Stimulated activated CD8-positive, alpha-beta memory T cell treated with anti-CD3 and anti-CD28 coated beads, Interleukin-12 subunit alpha, Interleukin-12 subunit beta, amount 100 ng/mL, for 24 hours (primary cell): ENCODE measurements around the gene ING4.
"Not testable (repeated sequence)": the region's sequence is repeated elsewhere in the genome, so short reads cannot be mapped to it uniquely, and the experiment has no call there.

ENCODE experiments used
- DNase-seq: peaks from one replicate; pipeline ENCODE4 v3.0.0-alpha.2; 2020; ENCODE audit errors: extremely low read depth

Gene ING4

DNA sequence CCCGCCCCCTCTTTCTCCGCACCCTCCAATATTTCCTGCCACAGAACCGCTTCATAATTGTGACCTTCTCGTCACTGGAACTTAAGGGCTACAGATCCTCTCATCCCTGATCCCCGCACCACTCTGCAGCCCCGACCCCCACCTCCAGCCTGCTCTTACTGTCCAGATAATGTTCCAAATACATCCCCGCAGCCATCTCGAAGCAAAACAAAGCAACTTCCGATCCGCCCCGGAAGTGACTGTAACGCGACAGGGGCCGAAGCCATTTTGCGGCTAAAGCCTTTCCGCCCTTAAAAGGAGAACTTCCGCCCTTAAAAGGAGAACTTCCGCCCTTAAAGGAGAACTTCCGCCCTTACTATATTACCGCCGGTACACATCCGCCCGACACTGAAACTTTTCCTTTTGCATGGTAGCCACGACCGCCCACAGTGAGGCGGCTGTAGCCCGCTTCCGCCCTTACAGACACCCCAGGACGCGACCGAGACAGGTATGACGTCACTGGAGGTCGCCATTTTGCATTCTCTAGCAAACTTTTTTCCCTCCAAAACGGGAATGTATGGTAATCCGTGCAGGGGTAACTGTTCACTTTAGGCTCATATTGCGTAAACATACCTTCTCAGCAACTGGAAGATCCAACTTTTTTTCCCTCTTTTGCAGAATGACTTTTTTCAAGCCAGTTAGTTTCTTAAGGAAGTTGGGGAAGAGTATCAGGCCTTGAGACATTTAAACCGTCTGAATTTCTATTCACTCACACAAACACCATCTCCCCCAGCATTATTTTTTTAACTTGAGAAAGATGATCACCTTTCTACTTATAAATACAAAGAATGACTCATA lies at the start of gene ING4:
TSS of gene ING4 (minus strand) at position 214 of the 837 bp plus-strand sequence. CDS start at position 196, 18 bp downstream.
- DNase-seq, result peak; percentile 83

DNA sequence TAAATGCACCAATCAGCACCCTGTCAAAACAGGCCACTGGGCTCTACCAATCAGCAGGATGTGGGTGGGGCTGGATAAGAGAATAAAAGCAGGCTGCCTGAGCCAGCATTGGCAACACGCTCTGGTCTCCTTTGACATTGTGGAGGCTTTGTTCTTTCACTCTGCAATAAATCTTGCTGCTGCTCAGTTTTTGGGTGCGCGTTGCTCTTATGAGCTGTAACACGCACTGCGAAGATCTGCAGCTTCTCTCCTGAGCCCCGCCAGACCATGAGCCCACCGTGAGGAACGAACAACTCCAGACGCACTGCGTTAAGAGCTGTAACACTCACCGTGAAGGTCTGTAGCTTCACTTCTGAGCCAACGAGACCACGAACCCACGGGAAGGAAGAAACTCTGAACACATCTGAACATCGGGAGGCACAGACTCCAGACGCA lies 46.1 kb upstream of the ING4 start:
- no peak for DNase-seq

- DNase-seq, result not testable (repeated sequence)
Observed at GRCh38 chr12:6708351-6708750, 45.4 kb upstream of the ING4 start.

GRCh38 chr12:6703631-6704030 lies 40.7 kb upstream of the ING4 start:
- no peak for DNase-seq

DNA sequence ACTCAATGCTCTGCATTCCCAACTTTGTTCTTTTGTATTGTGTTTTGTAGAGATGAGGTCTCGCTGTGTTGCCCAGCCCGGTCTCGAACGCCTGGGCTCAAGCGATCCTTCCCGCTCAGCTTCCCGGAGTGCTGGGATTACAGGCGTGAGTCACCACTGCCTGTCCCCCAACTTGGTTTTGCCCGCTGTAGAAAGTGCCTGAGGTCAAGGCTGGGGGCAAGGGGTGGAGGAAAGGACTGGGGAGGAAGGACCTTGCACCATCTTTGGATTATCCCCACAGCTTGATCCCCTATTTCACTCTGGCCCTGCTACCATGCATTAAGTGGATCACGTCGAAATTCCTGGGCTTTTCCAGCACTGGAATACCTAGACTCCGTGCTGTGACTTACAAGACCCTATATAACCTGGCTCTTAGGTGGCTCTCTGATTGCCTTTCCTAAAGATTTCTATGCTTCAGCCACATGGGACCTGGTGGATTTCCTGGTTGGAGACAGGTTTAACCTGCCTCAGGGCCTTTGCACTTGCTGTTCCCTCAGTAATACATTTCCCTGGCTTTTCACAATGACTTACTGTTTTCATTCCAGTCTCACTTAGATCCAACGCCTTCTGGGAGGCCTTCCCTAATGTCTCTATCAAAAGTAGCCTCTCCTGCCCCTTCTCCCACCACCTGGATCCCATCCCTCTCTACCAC lies 38.3 kb upstream of the ING4 start:
- no peak for DNase-seq

- DNase-seq, result no peak
Observed at GRCh38 chr12:6700646-6701051, 37.7 kb upstream of the ING4 start, which contains the start of gene PIANP. PIANP (minus strand) TSS chr12:6700815; CDS start chr12:6698061, 2,754 bp downstream.

DNA sequence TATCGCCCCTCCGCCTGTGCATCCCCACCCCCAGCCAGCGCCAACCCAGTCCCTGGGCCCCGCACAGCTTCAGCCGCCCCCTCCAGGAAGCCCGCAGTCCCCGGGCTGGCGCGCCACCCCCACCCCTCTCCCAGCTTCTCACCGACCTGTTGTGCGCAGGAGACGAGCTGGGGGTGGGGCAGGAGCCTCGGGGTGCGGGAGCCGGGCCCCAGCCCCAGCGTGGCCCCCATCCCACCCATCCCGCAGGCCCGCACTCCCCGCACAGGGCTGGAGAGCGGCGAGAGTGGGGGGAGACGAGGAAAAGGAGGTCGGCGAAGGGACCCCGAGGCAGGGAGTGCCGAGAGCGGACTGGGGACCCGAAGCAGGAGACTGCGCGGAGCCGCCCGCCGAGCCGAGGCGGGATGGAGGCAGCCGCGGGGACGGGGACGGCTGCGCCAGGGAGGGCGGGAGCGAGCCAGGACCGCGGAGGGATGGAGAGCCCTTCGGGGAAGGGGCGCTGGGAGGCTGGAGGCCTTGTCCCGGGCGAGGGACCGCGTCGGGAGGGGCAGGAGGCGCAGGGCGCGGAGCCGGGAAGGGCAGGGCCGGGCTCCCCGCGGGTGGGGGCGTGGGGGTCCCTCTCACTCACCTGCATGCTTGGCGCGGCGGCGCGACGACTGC lies 37.2 kb upstream of the ING4 start:
- DNase-seq, result no peak

GRCh38 chr12:6699259-6699988 lies 36.5 kb upstream of the ING4 start:
- no peak for DNase-seq

- DNase-seq, result no peak
Observed at GRCh38 chr12:6698352-6699046, 35.6 kb upstream of the ING4 start.

- no peak for DNase-seq
Observed at GRCh38 chr12:6697584-6698351, 34.8 kb upstream of the ING4 start.

- DNase-seq, result no peak
Observed at GRCh38 chr12:6696690-6697583, 34.0 kb upstream of the ING4 start.

GRCh38 chr12:6695313-6696045 lies 32.6 kb upstream of the ING4 start:
- no peak for DNase-seq

DNA sequence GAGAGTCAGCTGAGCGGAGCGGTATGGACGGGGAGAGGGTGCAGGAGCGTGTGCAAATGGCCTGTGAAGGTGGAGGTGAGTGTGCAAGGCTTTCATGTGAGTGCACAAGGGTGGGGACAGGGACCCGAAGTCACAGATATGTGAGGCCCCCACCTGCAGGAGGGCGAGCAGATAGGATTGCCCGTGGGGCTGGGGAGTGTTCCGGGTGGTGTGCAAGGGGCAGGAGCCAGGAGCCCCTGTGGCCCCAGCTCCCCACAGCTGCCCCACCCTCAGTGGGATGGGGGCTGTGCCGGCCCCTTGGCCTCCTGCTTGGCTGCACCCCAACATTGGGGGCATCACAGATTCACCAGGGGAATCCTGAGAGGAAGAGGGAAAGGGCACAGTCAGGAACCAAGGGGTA lies 31.8 kb upstream of the ING4 start:
- DNase-seq, result no peak

- DNase-seq, result no peak
Observed at GRCh38 chr12:6693832-6694355, 31.0 kb upstream of the ING4 start.

GRCh38 chr12:6692888-6693287 lies 30.0 kb upstream of the ING4 start:
- no peak for DNase-seq

DNA sequence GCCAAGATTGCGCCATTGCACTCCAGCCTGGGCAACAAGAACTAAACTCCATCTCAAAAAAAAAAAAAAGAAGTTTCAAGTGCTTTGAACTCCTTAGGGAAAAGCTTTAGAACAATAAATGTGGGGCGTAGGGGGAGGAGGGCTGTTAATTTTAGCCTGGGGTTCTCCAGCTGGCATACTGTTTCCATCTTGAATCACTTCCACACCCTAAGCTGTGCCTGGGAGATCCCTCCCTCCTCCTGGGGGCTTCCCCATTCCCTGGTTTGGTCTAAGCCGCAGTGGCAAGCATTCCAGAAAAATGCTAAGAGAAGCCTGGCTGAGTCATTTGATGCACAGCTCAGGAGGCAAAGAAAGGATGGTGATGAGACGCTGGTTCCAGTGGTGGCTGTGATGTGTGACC lies 28.6 kb upstream of the ING4 start:
- no peak for DNase-seq

DNA sequence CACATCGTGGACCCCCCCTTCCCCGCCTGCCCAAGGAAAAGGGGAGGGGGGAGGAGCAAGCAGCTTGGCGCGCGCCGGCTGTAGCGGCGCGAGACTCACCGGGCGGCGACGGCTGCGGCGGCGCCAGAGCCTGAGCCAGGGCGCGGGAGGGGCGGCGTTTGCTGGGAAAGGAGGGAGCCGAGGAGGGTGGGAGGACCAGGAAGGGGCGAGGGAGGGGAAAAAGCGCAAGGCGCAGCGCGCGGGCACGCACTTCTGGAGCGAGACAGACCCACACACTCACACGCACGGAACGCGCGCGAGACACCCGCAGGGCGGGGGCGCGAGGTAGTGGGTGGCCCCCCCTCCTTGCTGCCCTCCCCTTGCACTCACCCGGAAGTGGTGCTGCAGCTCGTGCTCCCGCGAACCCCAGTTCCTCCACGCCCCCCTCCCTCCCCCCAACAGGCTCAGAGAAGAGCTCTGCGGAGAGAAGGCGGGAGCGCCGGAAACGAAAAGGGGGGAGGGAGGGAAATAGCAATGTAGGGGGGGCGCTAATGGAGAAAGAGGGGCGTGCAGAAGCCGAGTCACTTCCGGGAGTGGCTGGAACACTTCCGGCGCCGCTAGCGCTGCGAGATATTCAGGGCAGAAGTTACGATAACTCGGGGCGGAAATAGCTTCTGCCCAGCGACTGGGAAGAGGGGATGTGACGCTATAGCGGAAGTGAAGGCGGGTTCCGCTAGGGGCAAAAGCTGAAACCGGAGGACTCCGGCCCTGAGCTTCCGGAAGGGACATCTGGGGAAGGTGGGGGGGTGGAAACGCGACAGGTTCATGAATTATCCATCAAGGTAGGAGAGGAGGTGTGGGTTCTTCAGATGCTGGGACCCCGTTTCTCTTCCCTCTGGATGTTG lies 26.3 kb upstream of the ING4 start, which contains the start of gene ZNF384:
TSS of gene ZNF384 (minus strand) at position 377 of the 884 bp plus-strand sequence. CDS start 9,855 bp downstream, outside the sequence.
- peak; percentile 88 for DNase-seq
